IPS DF 4.7 (cell line): ENCODE data around the gene CD248.

Experiments used
- DNase-seq: peaks from one replicate; pipeline ENCODE4 v3.0.0-alpha.2; 2013; ENCODE audit warnings: low spot score; ENCODE audit errors: extremely low read depth

Gene CD248

GRCh38 chr11:66341502-66342126, 24.8 kb upstream of the CD248 start:
- no peak for DNase-seq

- no peak for DNase-seq
Observed at GRCh38 chr11:66340596-66341501, 24.0 kb upstream of the CD248 start.

- no peak for DNase-seq
Observed at GRCh38 chr11:66339686-66340483, 23.0 kb upstream of the CD248 start.

DNA sequence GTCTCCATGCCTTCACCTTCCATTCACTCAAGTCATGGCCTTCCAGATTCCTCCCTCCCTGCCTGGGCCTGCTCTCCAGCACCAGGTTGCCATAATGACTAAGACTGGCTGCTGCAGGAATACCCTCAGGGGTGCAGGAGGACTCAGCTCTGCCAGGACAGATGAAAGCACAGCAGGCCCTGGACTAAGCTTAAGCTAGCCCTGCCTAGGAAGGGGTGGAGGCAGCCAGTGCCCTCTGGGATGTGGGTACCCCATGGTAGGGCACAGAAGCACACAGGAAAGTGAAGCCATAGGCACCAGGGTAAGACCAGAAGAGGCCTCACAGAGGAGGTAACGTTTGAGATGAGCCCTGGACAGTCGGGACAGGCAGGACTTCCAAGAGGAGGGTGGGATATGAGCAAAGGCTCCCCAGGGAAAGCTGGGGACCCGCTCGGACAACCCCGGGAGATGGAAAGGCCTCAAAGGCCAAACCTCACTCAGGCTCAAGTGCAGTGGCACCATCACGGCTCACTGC, 22.4 kb upstream of the CD248 start:
- no peak for DNase-seq

GRCh38 chr11:66338276-66339161, 21.7 kb upstream of the CD248 start:
- DNase-seq: no peak

GRCh38 chr11:66337103-66337899, 20.5 kb upstream of the CD248 start:
- DNase-seq: no peak

- no peak for DNase-seq
Observed at GRCh38 chr11:66336234-66337102, 19.6 kb upstream of the CD248 start, which contains the start of gene RIN1. TSS of gene RIN1 (minus strand) at chr11:66336434. CDS start at chr11:66336402, 32 bp downstream.

DNA sequence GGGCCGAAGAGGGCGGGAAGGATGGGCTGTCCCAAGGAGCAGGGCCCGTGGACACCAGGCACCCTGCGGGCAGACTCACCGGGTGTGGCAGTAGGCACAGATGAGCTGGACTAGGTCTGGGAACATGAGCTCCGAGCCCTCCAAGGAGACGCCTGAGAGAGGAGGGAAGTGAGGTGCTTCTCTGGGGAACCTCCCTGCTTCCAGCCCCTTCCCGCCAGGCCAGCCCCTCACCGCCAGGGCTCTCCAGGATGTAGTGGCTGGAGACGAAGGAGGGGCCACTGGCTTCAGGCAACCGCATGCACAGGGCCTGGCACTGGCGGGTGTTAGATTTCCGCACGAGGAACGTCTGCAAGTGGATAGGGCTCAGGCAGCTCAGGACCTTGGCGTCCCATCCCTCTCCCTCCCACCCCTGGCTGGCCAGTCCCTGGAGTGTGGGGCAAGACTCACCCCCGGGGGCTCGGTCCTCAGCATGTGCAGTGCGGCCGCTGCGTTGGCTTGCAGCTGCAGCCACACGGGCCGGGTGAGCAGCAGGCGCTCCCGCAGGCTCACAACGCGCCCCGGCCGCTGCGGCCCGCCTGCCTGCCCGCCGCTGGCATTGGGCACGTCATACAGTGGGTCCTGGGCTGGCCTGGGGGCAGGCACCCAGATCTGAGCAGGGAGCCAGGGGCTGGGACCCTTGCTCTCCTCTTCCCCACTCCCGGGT, 18.8 kb upstream of the CD248 start:
- DNase-seq: no peak

DNA sequence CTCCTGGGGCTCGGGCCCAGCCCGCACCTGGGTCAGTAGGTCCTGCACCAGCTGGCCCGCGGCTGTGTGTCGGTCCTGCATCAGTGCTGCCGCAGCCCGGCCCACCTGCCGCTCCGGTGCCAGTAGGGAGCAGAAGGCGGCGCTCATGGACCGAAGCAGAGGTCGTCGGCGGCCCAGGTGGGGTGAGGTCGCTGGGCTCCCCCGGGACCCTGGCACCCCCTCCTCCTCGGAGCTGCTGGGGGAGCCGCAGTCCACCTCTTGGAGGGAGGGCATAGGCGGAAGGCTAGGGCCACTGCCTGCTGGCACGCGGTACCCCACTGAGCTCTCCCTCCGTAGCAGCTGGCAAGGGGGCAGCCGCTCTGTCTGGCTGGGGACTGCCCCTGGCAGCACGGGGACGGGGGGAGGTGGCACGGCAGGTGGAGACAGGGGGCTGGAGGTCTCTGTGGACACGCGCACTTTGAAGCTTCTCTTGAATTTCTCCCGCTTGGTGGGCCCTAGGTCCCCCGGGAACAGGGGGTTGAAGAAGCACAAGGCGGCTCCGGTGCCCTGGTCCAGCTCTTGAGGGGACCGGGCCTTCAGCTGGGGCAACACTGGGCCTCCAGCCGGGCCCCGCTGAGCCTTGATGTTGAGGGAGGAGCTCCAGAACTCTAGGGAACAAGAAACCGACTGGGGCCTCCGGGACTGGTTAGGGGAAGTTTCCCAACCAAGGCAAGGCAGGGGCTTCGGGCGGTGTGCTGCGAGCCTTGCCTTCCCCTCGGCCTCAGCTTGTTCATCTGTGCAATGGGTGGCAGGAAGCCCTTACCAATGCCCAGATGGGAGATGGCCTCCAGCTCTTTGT, 18.0 kb upstream of the CD248 start:
- no peak for DNase-seq

- no peak for DNase-seq
Observed at GRCh38 chr11:66333896-66334604, 17.2 kb upstream of the CD248 start.

GRCh38 chr11:66333220-66333877, 16.5 kb upstream of the CD248 start:
- DNase-seq: no peak

DNA sequence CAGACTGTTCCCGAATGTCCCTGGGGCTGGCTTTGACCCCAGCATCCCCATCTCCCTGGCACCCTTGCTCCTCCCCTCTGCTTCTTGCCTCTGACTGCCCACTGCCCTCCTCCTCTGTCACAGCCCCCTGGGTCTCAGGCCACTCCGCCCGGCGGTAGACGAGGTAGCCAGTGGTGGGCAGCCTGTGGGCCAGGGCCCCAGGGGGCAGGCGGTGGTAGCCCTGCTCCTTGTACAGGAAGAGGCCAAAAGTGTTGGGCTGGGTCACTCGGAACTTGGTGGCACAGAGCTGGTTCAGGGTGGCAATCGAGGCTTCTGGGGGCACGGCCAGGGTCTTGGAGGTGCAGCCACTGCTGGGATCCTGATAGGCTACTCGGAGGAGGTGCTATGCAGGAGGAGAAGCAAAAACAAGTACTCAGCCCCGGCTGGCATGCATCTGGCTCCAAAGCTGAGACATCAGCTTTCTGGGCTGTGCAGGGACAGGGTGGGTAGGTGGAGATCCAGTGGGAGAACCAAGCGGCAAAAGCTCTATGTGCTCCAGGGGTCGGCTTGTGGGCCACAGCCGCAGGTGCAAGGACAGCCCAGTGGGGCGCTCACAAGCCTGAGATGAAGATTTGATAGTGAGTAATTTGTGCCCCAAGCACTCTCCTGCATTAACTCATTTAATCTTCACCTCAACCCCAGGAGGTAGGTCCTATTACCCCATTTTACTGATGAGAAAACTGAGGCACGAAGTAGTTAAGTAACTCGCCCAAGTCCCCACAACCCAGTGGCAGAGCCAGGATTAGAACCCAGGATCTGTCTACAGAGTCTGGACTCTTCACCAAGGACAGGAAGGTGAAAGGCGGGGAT, 15.8 kb upstream of the CD248 start:
- DNase-seq: no peak

GRCh38 chr11:66331542-66332370, 14.9 kb upstream of the CD248 start:
- DNase-seq: no peak

DNA sequence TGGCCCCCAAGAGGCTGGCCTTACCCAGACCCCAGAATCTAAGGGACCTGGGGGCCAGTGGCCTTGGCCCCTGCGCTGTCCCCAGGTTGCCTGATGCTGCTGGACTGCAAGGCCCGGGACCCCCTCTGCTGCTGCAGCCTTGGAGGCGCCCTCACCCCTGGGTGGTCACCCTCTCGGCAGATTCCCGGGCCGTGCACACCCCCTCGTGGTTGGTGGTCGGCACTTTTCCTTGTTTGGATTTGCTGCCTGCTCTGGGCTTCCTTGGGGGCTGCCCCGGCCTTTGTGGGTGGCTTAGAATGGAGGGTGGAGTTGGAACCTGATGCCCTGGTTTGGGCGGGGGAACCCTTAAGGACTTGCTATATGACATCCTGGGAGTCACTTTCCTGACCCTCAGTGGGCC, 14.1 kb upstream of the CD248 start:
- DNase-seq: no peak
